ENCODE measurements around the gene PCNX2. TPM values are rescaled to one million over a fixed set of nuclear protein-coding genes. Genes with fewer than 3 reads are reported as not detected.

Gene PCNX2
- total and polyA plus RNA-seq, 2 of the 8 experiments (the other 6 are each of a cell fraction or from before 2014, with no cell fraction given) = 46.1 to 57.6 TPM

DNA sequence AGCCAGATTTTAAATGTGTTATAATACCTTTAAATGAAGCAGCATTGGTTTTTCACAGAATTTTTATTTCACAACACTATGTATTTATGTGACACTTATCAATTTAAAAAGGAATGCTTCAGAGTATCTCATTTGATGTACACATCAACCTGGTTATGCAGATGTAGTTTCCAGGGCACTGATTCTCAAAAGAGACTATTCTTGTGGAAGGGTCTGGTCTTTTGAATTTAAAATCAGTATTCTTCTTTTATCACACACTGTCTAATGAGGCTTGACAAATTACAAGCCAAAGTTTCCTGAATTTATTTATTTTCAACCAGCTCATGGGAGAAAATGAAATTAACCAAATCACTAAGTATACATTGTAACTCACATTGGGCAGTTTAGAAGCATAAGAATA, 257.7 kb downstream of the PCNX2 start (continued):
- TF ChIP-seq CTCF (IDR thresholded peaks at IDR 0.05; ENCODE audit: control extremely low read depth in 1 of 3, insufficient read depth in 1 of 3, low read depth in 1 of 3, low read length in 3 of 3) = no peak
- TF ChIP-seq CREB1 (IDR thresholded peaks at IDR 0.05) = no peak
